K562 (cell line): ENCODE results near the gene GALNT7. TPM values are rescaled to one million over a fixed set of nuclear protein-coding genes. Genes with fewer than 3 reads are reported as not detected.

ENCODE experiments used
- CEBPB ChIP-seq: fragments of 450-650 bp; IDR thresholded peaks from 2 replicates; pipeline ENCODE4 v1.6.1; 2016; ENCODE audit warnings: missing genetic modification characterization, missing compliant biosample characterization
- CREBBP ChIP-seq: IDR thresholded peaks from one replicate; pipeline ENCODE4 v1.6.1; 2012; ENCODE audit warnings: low read depth, mild to moderate bottlenecking, control low read depth, inconsistent platforms, low read length
- CTBP1 ChIP-seq: fragments of 450-650 bp; IDR thresholded peaks from 2 replicates; pipeline ENCODE4 v1.6.1; 2016; ENCODE audit warnings: borderline replicate concordance
- EHMT2 ChIP-seq: fragments of 450-650 bp; IDR thresholded peaks from 2 replicates; pipeline ENCODE4 v1.6.1; 2018; ENCODE audit warnings: antibody characterized with exemption
- HEY1 ChIP-seq: fragments of 250-450 bp; sonication (Bioruptor Pico); IDR thresholded peaks from 2 replicates; pipeline ENCODE4 v1.5.0; 2020; ENCODE audit warnings: mild to moderate bottlenecking, moderate library complexity, borderline replicate concordance
- HLTF ChIP-seq: fragments of 450-650 bp; IDR thresholded peaks from 2 replicates; pipeline ENCODE4 v1.6.1; 2016
- HSF4 ChIP-seq: fragments of 250-450 bp; sonication (Bioruptor Pico); IDR thresholded peaks from 2 replicates; pipeline ENCODE4 v2.1.2; 2022; ENCODE audit warnings: mild to moderate bottlenecking, moderate library complexity, borderline replicate concordance
- NR4A1 ChIP-seq, 2 experiments: fragments of 250-450 bp in 1 of 2; fragments of 450-650 bp in 1 of 2; sonication (Bioruptor Pico) in 1 of 2; IDR thresholded peaks; 2 replicates each; pipeline versions ENCODE4 v1.4.0 to v1.6.1; 2016 to 2020; ENCODE audit warnings: mild to moderate bottlenecking in 2 of 2, missing compliant biosample characterization in 1 of 2, missing genetic modification characterization in 1 of 2, moderate library complexity in 1 of 2
- RBM14 ChIP-seq: fragments of 200-400 bp; formaldehyde crosslinking; IDR thresholded peaks from 2 replicates; pipeline ENCODE4 v1.6.1; 2018; ENCODE audit warnings: low read depth, mild to moderate bottlenecking, low read length, moderate library complexity, borderline replicate concordance; ENCODE audit not compliant: insufficient read depth
- SMAD2 ChIP-seq: fragments of 150-350 bp; IDR thresholded peaks from 2 replicates; pipeline ENCODE4 v1.6.1; 2014; ENCODE audit warnings: low read depth, mild to moderate bottlenecking, low read length
- TAF1 ChIP-seq: IDR thresholded peaks from 2 replicates; pipeline ENCODE4 v1.6.1; 2011; ENCODE audit warnings: mild to moderate bottlenecking, low read length, moderate library complexity; ENCODE audit not compliant: insufficient read depth, control insufficient read depth, severe bottlenecking; ENCODE audit errors: extremely low read depth
- TAF7 ChIP-seq: fragments of 450-650 bp; IDR thresholded peaks from 2 replicates; pipeline ENCODE4 v1.6.1; 2016; ENCODE audit warnings: missing genetic modification characterization, missing compliant biosample characterization
- TAL1 ChIP-seq: fragments of 450-650 bp; IDR thresholded peaks from 2 replicates; pipeline ENCODE4 v1.6.1; 2016; ENCODE audit warnings: mild to moderate bottlenecking
- TCF3 ChIP-seq: sonication (generic); formaldehyde crosslinking; IDR thresholded peaks from 2 replicates; pipeline ENCODE4 v1.4.0; 2020; ENCODE audit warnings: mild to moderate bottlenecking, missing genetic modification reagents
- TCFL5 ChIP-seq: fragments of 250-450 bp; sonication (Bioruptor Pico); conservative IDR thresholded peaks from 2 replicates; pipeline ENCODE4 v1.6.1; 2021; ENCODE audit warnings: mild to moderate bottlenecking, moderate library complexity, matching md5 sums
- ZC3H4 ChIP-seq: sonication (generic); formaldehyde crosslinking; IDR thresholded peaks from 2 replicates; pipeline ENCODE4 v1.9.0; 2021; ENCODE audit warnings: missing genetic modification reagents, borderline replicate concordance
- ZNF165 ChIP-seq: fragments of 250-450 bp; sonication (Bioruptor Pico); IDR thresholded peaks from 2 replicates; pipeline ENCODE4 v1.4.0; 2020; ENCODE audit warnings: borderline replicate concordance
- ZNF586 ChIP-seq: fragments of 450-650 bp; formaldehyde crosslinking; conservative IDR thresholded peaks from 2 replicates; pipeline ENCODE4 v1.4.0; 2020; ENCODE audit warnings: mild to moderate bottlenecking, moderate library complexity
- ZNF764 ChIP-seq: fragments of 250-450 bp; sonication (Bioruptor Pico); IDR thresholded peaks from 2 replicates; pipeline ENCODE4 v1.4.0; 2020; ENCODE audit warnings: low read depth, mild to moderate bottlenecking, moderate library complexity
- polyA plus RNA-seq, 8 experiments: library from polyadenylated mRNA; depleted of rRNA in 4 of 8; stranded (reverse) in 5 of 8; unstranded in 3 of 8; fragments of >200 nt; fragmentation: Nextera tagmentation in 2 of 8; fragmentation: Illumina TruSeq in 1 of 8; extraction: Ambion mirVana in 2 of 8; extraction: Trizol in 1 of 8; gene quantifications; 2 replicates each; pipeline versions ENCODE4 v1.2.1 to v1.2.3, GENCODE V29; 2011 to 2014; ENCODE audit warnings: inconsistent platforms in 1 of 8, missing spikeins in 1 of 8
- total RNA-seq, 7 experiments: library from RNA; depleted of rRNA in 6 of 7; stranded (reverse); fragments of >200 nt in 6 of 7; fragmentation: Illumina TruSeq in 2 of 7; extraction: Trizol in 2 of 7; gene quantifications; 2 replicates each; pipeline versions ENCODE4 v1.2.1 to v1.2.3, GENCODE V29; 2011 to 2021; ENCODE audit warnings: low replicate concordance in 1 of 7
- TF ChIP-seq, protein P1 (sequence below): fragments of 250-450 bp; sonication (Bioruptor Pico); IDR thresholded peaks from 2 replicates; pipeline ENCODE4 v1.4.0; 2020
- TF ChIP-seq, protein P2 (sequence below): fragments of 450-650 bp; formaldehyde crosslinking; IDR thresholded peaks from 2 replicates; pipeline ENCODE4 v1.4.0; 2022; ENCODE audit warnings: missing genetic modification characterization
- TF ChIP-seq, protein P3 (sequence below): fragments of 450-650 bp; formaldehyde crosslinking; IDR thresholded peaks from 2 replicates; pipeline ENCODE4 v1.4.0; 2020; ENCODE audit warnings: mild to moderate bottlenecking, moderate library complexity
- TF ChIP-seq, protein P4 (sequence below), 2 experiments: fragments of 450-650 bp; IDR thresholded peaks; 2 replicates each; pipeline ENCODE4 v1.6.1; 2016

The GALNT7 gene
- total and polyA plus RNA-seq, 9 of the 15 experiments (the other 6 are each of a cell fraction or from before 2014, with no cell fraction given) = 16.7 to 38.7 (median 31.1) TPM

DNA sequence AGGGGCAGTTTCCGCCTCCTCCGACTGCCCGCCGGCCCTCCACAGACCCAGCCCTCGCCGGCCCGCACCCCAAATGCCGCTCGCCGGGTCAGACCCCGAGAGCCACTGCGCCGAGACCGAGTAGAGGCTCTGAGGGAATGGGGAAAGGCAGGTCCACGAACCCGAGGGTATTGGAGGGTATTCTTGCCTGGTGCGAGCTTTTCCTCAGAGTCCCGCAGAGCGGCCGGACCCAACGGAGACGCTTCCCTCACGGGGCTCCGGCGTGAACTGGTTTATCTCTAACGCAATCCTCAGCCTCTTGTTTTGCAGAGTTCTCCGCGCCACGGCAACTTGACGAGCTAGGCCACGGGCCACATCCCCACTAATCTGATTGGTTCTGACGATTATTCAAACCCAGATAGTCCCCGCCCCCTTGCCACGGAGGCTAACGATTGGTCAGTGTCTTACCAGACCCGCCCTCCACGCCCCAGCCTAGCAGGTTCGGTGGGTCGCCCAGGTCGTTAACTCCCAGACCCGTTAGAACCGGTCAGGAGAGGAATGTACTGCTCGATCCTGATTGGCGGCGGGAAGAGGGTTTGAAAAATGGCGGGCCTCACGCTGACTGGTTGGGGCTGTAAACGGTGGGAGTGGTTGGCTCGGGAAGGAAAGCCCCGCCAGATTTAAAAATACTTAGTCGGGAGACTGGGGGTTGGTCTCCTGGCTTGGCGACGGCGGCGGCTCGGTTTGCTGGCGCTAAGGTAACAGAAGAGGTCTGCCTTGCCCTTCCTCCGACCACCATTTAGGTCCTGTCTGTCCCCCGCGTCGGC, 165.7 kb downstream of the GALNT7 start, which contains the start of gene HMGB2 (continued):
- TF ChIP-seq ZNF165 (CRISPR knock-in tag) (0 out of 2 replicates have a peak, but pooled peaks have one; percentile 58), TAL1 (no peak), ZNF764 (CRISPR knock-in tag) (0 out of 2 replicates have a peak, but pooled peaks have one; percentile 66), CTBP1 (peak; percentile 22; the same call in 1 of the 2 replicates), SMAD2 (no peak), CEBPB (tag) (peak; percentile 91), TAF7 (peak; percentile 97), TCF3 (CRISPR knock-in tag) (no peak), HSF4 (CRISPR knock-in tag) (no peak), TAF1 (peak; percentile 96), ZNF586 (CRISPR knock-in tag) (no peak), RBM14 (peak; percentile 97; the same call in 1 of the 2 replicates), EHMT2 (no peak), HEY1 (CRISPR knock-in tag) (no peak), TCFL5 (CRISPR knock-in tag) (no peak), HLTF (no peak), CREBBP (no peak), NR4A1 (CRISPR knock-in tag; IDR thresholded peaks at IDR 0.05) (no peak), NR4A1 (tag; IDR thresholded peaks at IDR 0.05) (no peak), ZC3H4 (CRISPR knock-in tag) (no peak)
- TF ChIP-seq, protein P1, sequence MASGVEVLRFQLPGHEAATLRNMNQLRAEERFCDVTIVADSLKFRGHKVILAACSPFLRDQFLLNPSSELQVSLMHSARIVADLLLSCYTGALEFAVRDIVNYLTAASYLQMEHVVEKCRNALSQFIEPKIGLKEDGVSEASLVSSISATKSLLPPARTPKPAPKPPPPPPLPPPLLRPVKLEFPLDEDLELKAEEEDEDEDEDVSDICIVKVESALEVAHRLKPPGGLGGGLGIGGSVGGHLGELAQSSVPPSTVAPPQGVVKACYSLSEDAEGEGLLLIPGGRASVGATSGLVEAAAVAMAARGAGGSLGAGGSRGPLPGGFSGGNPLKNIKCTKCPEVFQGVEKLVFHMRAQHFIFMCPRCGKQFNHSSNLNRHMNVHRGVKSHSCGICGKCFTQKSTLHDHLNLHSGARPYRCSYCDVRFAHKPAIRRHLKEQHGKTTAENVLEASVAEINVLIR (CRISPR knock-in tag) = no peak
- TF ChIP-seq, protein P2, sequence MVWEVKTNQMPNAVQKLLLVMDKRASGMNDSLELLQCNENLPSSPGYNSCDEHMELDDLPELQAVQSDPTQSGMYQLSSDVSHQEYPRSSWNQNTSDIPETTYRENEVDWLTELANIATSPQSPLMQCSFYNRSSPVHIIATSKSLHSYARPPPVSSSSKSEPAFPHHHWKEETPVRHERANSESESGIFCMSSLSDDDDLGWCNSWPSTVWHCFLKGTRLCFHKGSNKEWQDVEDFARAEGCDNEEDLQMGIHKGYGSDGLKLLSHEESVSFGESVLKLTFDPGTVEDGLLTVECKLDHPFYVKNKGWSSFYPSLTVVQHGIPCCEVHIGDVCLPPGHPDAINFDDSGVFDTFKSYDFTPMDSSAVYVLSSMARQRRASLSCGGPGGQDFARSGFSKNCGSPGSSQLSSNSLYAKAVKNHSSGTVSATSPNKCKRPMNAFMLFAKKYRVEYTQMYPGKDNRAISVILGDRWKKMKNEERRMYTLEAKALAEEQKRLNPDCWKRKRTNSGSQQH (CRISPR knock-in tag) = no peak
- TF ChIP-seq, protein P3, sequence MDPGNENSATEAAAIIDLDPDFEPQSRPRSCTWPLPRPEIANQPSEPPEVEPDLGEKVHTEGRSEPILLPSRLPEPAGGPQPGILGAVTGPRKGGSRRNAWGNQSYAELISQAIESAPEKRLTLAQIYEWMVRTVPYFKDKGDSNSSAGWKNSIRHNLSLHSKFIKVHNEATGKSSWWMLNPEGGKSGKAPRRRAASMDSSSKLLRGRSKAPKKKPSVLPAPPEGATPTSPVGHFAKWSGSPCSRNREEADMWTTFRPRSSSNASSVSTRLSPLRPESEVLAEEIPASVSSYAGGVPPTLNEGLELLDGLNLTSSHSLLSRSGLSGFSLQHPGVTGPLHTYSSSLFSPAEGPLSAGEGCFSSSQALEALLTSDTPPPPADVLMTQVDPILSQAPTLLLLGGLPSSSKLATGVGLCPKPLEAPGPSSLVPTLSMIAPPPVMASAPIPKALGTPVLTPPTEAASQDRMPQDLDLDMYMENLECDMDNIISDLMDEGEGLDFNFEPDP (CRISPR knock-in tag) = no peak
- TF ChIP-seq, protein P4, sequence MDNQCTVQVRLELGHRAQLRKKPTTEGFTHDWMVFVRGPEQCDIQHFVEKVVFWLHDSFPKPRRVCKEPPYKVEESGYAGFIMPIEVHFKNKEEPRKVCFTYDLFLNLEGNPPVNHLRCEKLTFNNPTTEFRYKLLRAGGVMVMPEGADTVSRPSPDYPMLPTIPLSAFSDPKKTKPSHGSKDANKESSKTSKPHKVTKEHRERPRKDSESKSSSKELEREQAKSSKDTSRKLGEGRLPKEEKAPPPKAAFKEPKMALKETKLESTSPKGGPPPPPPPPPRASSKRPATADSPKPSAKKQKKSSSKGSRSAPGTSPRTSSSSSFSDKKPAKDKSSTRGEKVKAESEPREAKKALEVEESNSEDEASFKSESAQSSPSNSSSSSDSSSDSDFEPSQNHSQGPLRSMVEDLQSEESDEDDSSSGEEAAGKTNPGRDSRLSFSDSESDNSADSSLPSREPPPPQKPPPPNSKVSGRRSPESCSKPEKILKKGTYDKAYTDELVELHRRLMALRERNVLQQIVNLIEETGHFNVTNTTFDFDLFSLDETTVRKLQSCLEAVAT (IDR thresholded peaks at IDR 0.05) = peak; percentile 95
